ENCODE measurements around the gene PRKCE. TPM values are rescaled to one million over a fixed set of nuclear protein-coding genes. Genes with fewer than 3 reads are reported as not detected.

Gene PRKCE
- polyA plus RNA-seq, 3 donors: 1.3 to 7.7 (median 2.3) TPM

DNA sequence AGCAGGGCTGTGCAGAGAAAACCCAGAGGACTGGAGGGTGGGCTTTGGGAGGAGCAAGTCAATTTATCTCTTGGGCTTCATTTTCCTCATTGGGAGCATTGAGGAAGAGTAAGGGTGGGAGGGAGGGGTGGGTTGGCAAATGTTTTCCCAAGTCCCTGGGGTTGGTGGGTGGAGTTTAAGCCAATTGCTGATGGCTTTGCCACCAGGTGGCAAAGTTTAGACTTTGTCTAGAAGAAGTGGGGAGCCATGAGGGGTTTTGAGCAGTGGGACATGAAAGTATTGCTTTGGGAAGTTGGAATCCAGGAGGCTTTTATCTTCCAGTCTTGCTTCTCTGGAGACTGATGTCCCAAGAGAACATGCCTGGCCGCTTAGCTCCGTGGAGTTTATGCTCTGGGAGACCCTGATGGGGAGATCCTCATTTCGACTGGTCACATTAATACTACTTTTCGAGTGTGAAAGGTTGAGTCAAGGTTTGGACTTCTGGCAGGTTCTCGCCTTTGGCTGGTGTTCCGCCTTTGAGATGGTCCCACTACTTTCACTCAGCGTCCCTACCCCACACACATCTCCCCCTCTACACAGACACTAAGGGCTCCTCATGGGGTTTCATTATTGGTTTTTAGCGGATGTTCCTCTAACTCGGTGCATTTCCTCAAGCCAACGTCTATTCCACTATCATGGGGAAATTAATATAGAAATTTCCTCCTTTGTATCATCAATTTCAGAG lies 126.7 kb downstream of the PRKCE start:
- Mint-ChIP-seq H3K4me1 (peaks cover 50% of the 10 kb centered on the region), H3K27me3 (ENCODE audit: low read depth in 3 of 3) (peaks cover 0 to 1% (median 0%) of the 10 kb centered on the region in 3 donors)
- DNase-seq: no peak

DNA sequence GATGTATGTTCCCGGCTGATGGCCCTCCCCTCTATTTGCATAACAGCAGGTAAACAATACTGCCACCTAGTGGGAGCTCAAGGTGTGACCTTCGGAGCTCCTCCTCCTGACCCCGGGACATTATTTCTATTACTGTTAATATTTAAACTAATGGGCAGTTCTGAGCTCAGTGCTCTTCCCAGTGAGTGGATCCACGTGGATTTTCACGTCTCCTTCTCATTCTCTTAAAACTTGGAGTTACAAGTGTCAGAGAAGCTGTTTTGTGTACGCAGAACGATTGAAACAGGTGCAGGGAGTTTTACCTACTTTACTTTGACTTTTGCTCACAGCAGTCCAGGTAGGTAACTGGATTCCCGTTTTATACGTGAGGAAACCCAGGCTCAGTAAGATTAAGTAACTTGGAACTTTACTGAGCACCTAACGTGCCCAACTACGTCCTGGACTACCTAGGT lies 127.3 kb downstream of the PRKCE start:
- Histone ChIP-seq H3K36me3 (replicated peaks in 1 of 2; ENCODE audit: control insufficient read depth in 1 of 2, insufficient read depth in 2 of 2, low read length in 2 of 2) (no peaks in the 10 kb centered on the region), H3K27ac (ENCODE audit: low read depth in 1 of 2, low read length in 2 of 2) (no peak overlapping the region), H3K9ac (ENCODE audit: insufficient read depth, low read length, poor library complexity, severe bottlenecking) (no peak overlapping the region), H3K27me3 (ENCODE audit: control insufficient read depth in 2 of 2, insufficient read depth in 2 of 2, low read length in 2 of 2) (no peaks in the 10 kb centered on the region), H3K4me1 (ENCODE audit: control insufficient read depth in 1 of 2, insufficient read depth in 2 of 2, low read length in 2 of 2) (peaks cover 25 to 27% of the 10 kb centered on the region in 2 donors), H3K9me3 (replicated peaks in 1 of 2; ENCODE audit: control insufficient read depth in 1 of 2, insufficient read depth in 1 of 2, low read length in 2 of 2) (no peaks in the 10 kb centered on the region), H2AFZ (ENCODE audit: insufficient read depth, low read depth, low read length, poor library complexity, severe bottlenecking) (no peak overlapping the region), H4K20me1 (ENCODE audit: insufficient read depth, low read length) (peaks cover 4% of the 10 kb centered on the region), H3K4me2 (replicated peaks; ENCODE audit: extremely low read depth, low read length, poor library complexity, severe bottlenecking) (peak overlapping the region; percentile 56), H3K79me2 (ENCODE audit: insufficient read depth, low read length) (peaks cover 17% of the 10 kb centered on the region), H3K4me3 (replicated peaks in 1 of 3; ENCODE audit: low read depth in 2 of 3, low read length in 3 of 3) (peak overlapping the region in 1 of 3 experiments; percentile 50)
- Mint-ChIP-seq H3K9me3 (peaks cover 0 to 2% (median 0%) of the 10 kb centered on the region in 7 donors), H3K36me3 (no peaks in the 10 kb centered on the region), H3K27ac (no peak overlapping the region), H3K27me3 (ENCODE audit: low read depth in 3 of 3) (peaks cover 0 to 1% (median 0%) of the 10 kb centered on the region in 3 donors), H3K4me3 (peak overlapping the region; percentile 50 to 57), H3K4me1 (peaks cover 50% of the 10 kb centered on the region)
- WGBS (ENCODE audit: insufficient coverage): 94% methylated on average over 8 of the region's 11 CpGs
- TF ChIP-seq, protein P1, sequence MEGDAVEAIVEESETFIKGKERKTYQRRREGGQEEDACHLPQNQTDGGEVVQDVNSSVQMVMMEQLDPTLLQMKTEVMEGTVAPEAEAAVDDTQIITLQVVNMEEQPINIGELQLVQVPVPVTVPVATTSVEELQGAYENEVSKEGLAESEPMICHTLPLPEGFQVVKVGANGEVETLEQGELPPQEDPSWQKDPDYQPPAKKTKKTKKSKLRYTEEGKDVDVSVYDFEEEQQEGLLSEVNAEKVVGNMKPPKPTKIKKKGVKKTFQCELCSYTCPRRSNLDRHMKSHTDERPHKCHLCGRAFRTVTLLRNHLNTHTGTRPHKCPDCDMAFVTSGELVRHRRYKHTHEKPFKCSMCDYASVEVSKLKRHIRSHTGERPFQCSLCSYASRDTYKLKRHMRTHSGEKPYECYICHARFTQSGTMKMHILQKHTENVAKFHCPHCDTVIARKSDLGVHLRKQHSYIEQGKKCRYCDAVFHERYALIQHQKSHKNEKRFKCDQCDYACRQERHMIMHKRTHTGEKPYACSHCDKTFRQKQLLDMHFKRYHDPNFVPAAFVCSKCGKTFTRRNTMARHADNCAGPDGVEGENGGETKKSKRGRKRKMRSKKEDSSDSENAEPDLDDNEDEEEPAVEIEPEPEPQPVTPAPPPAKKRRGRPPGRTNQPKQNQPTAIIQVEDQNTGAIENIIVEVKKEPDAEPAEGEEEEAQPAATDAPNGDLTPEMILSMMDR (IDR thresholded peaks at IDR 0.05): peak; percentile 89
- peak; percentile 70 to 78 (median 77) for DNase-seq
- intact Hi-C loops (cut with micrococcal nuclease): loop anchor here (2.0 to 10.0 kb wide), 5 partner anchors 51 to 159 kb away; no protein-coding TSS in a partner anchor

More for the DNA sequence above, 126.7 kb downstream of the PRKCE start:
- intact Hi-C loops (cut with micrococcal nuclease): loop anchor here (2.0 to 10.0 kb wide), 5 partner anchors 51 to 159 kb away; no protein-coding TSS in a partner anchor
- no peaks in the 10 kb centered on the region for H3K27me3 ChIP-seq (ENCODE audit: control insufficient read depth in 2 of 2, insufficient read depth in 2 of 2, low read length in 2 of 2)
- peak overlapping the region; percentile 56 for H3K4me2 ChIP-seq (replicated peaks; ENCODE audit: extremely low read depth, low read length, poor library complexity, severe bottlenecking)
- peaks cover 25 to 27% of the 10 kb centered on the region in 2 donors for H3K4me1 ChIP-seq (ENCODE audit: control insufficient read depth in 1 of 2, insufficient read depth in 2 of 2, low read length in 2 of 2)
- WGBS (ENCODE audit: insufficient coverage): 100% methylated on average over 1 of the region's 10 CpGs
- peaks cover 4% of the 10 kb centered on the region for H4K20me1 ChIP-seq (ENCODE audit: insufficient read depth, low read length)
- peaks cover 14% of the 10 kb centered on the region for H3K79me2 ChIP-seq (ENCODE audit: insufficient read depth, low read length)
- H3K36me3 ChIP-seq (replicated peaks in 1 of 2; ENCODE audit: control insufficient read depth in 1 of 2, insufficient read depth in 2 of 2, low read length in 2 of 2): no peaks in the 10 kb centered on the region
- H3K36me3 Mint-ChIP-seq: no peaks in the 10 kb centered on the region
- H3K9me3 Mint-ChIP-seq: peaks cover 0 to 2% (median 0%) of the 10 kb centered on the region in 7 donors
- no peak overlapping the region for H3K9ac ChIP-seq (ENCODE audit: insufficient read depth, low read length, poor library complexity, severe bottlenecking)
- TF ChIP-seq, protein P1 (IDR thresholded peaks at IDR 0.05): no peak
- no peak overlapping the region for H3K27ac ChIP-seq (ENCODE audit: low read depth in 1 of 2, low read length in 2 of 2)
- H2AFZ ChIP-seq (ENCODE audit: insufficient read depth, low read depth, low read length, poor library complexity, severe bottlenecking): no peak overlapping the region
- H3K27ac Mint-ChIP-seq: no peak overlapping the region
- H3K4me3 ChIP-seq (replicated peaks in 1 of 3; ENCODE audit: low read depth in 2 of 3, low read length in 3 of 3): peak overlapping the region in 1 of 3 experiments; percentile 50
- no peaks in the 10 kb centered on the region for H3K9me3 ChIP-seq (replicated peaks in 1 of 2; ENCODE audit: control insufficient read depth in 1 of 2, insufficient read depth in 1 of 2, low read length in 2 of 2)
- peak overlapping the region; percentile 50 to 57 for H3K4me3 Mint-ChIP-seq
